NCI-H226 (cell line): ENCODE measurements around the gene NTF3.

Experiments
- DNase-seq: peaks from one replicate; pipeline ENCODE4 v3.0.0-alpha.2; 2015

Gene NTF3

GRCh38 chr12:5489760-5490406, 58.0 kb downstream of the NTF3 start:
- no peak for DNase-seq

DNA sequence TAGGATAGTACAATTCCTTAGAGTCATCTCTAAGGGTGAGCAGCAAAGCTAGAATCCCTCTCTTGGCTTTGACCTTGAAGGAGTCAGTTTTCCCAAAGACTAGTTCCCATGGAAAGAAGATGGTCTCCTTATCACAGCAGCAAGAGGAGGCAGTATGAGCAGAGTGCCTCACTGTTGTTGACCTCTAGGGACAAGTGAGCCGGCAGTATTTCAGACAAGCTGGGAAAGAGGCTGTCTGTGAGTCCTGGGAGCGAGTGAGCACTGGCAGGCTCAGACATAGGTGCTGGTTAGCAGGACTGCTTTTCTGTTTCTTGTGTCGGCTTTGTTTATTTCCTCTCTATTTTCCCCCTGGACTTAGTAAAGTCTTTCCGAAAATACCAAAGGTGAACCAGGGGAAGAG, 60.7 kb downstream of the NTF3 start:
- DNase-seq: no peak

- DNase-seq: no peak
Measured at GRCh38 chr12:5493018-5493417, 61.1 kb downstream of the NTF3 start.

GRCh38 chr12:5494343-5494742, 62.4 kb downstream of the NTF3 start:
- DNase-seq: no peak

DNA sequence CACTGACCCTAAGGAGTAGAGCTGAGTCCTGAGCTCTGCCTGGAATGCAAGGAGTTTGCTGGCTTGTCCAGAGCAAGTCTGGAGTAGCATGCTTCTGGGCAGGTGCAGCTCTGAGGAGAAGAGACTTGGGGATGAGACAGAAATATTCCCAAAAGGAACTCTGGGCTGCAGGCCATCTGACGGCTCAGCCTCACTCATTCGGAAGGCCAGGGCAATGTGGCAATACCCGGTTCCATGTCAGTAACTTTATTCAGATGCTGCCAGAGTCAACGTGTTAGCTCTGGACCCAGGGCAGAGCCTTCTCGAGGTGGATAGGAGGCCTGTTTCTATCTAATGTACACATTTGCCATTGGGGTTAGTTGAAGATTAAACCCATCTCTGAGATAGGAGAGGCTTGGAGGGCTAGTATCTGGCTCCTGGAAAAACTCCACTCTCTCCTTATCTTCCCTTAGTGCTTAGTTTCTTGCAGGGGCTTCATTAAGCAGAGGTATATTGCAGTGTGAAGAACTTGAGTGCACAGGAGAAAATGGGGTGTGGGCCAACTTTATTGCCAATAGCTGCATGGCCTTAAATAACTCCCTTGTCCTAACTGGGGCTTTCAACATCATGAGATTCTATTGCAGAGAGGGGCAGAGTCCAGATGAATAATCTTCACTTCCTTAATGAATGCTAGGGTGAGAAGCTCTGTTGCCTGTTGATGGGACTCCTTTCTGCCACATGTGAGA, 65.6 kb downstream of the NTF3 start:
- no peak for DNase-seq

DNA sequence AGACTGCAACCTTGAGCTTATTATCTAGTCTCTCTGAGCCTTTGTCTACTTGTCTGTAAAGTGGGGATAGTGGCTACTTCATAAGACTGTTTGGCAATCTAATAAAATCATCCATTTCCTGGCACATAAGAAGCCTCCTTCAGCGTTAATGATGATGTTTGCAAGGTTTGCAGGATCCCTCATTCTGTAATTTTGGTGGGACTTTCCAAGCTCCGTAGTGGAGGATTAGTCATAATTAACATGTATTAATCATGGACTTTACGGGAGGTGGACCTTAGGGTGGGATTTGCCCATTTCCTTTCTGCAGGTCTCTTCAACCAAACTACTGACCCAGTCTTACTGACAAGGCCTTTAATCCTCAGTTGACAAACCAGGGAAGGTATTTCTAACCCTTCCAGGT, 66.2 kb downstream of the NTF3 start:
- no peak for DNase-seq

DNA sequence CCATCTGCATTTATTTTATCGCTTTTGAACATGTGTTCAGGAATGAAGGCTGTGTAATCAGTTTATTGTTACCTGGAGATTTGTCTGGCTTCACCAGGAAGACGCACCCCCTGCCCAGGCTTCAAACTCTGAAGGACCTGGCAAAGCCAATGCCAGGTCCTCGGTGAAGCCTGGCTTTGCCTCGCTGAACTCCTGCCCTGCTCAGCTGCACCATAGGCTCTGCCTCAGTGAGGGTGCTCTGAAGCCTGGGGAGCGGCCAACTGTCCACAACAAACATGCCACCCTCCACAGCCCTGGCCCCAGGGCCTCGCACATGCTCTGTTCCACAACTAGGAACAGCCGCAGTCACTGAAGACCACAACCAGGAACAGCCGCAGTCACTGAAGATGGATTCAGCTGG, 66.9 kb downstream of the NTF3 start:
- DNase-seq: no peak

DNA sequence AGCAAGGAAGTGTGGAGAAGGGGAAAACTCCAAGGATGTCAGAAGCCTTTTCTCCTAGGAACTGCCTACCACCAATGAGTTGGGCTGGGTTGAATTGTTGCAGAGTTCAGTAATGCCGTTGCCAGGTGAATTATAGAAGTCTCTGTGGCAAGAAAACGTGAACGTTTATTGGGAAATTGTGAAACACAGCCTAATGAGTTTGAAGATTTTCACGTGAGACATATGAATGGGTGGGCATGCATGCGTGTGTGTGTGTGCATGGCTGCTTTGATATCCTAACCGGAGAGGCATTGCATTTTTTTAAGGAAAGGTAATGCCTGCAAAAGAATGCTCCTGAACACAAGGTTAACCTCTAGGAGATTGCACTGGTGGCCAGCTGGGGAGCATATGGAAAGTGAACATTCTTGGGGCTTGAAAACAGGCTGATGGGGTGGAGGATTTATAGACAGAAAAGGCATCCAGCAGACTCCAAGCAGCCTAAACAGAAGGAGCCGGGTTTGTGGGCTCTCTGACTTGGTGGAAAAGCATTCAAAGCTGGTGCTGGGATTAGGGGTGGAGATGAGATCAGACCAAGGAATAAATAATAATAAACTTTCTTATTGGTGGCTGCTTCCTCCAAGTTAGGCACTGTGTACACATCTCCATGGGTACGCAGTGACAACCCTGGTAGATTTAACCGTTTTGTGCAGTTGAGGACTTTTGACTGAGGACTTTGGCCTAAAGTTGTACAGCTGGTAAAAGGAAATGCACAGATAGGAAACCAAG, 67.8 kb downstream of the NTF3 start:
- no peak for DNase-seq

DNA sequence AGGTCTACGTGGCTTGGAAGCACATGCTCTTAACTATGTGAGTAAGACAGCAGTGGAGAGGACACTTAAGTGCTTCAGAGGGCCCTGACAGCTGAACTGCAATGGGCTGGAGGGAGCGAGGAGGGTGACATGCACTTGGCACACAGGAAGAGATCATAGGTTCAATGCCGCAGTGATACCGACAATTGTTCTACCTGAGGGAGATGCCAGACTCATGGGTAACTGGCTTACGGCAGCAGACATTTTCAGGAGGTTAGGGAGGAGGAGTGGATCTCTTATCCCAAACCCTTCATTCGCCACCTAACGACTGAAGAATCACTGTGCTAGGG, 68.4 kb downstream of the NTF3 start:
- no peak for DNase-seq

DNA sequence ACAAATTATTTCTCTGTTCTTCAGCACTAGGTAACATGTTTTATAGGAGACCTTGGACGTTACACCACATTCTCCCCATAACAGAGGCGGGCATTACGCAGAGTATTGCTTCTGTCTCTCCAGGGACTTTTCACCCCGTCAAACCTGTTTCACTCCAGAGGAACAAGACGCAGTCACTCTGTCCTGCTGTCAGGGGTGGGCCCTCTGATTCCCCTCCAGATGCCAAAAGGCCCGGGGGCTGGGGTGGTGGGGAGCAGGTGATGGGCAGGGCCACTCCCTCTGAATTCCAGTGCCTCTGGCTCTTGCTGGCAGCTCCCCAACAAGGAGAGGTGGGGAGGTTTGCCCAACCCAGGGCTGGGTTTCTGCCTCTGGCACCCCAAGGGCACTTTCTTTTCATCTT, 71.9 kb downstream of the NTF3 start:
- no peak for DNase-seq

DNA sequence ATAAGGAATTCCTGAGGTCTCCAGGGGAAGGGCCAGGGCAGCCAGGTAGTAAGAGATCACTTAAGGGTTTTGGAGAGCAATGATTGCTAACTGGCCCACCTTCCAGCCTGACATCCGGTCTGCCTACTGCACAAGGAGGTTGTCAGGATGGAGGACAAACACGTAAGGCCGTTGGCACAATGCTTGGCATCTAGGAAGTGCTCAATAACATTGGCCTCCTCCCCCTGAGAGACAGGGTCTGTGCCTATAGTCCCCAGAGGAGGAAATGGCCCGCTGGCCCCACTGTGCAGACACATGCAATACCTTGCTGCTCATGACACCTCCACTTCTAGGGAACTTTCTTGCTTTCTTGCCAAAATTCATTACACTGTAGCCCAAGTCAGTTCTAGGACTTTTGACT, 73.2 kb downstream of the NTF3 start:
- DNase-seq: no peak

DNA sequence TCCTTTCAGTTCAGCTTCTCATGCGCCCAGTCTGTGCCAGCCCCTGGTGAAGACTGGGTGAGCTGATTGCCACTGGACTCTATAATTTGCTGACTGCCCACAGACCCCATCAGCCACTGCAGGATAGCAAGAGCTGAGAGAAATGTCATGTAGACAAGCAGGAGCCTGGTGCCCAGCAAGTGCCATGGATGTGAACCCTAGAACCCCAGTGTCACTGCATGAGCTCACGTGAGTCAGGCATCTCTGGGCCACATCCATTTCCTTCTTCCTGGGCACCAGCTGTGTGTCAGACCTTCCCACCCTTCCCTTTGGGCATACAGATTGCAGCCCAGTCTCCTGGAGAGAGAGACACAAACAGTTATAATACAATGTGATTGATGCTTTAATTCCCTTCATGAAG, 73.8 kb downstream of the NTF3 start:
- DNase-seq: no peak

DNA sequence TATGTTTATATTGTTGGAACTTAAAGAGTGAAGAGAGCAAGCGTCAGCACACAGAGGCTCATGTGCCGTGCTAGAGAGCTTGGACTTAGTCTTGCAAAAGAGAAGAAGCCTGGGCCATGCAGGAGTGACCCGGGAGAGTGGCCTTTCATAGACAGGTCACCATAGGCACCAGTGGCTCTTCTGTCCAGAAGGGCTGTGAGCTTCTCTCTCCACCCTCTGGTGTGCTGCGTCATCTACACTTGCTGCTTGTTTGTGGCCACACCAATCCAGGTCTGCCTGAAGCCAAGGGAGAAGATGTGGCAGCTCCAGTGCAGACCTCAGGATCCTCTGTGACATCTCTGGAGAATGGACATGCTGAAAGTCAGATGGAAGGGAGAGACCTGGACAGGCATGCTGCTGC, 74.4 kb downstream of the NTF3 start:
- DNase-seq: no peak

GRCh38 chr12:5506821-5507231, 74.9 kb downstream of the NTF3 start:
- DNase-seq: no peak

GRCh38 chr12:5507401-5507935, 75.6 kb downstream of the NTF3 start:
- no peak for DNase-seq

DNA sequence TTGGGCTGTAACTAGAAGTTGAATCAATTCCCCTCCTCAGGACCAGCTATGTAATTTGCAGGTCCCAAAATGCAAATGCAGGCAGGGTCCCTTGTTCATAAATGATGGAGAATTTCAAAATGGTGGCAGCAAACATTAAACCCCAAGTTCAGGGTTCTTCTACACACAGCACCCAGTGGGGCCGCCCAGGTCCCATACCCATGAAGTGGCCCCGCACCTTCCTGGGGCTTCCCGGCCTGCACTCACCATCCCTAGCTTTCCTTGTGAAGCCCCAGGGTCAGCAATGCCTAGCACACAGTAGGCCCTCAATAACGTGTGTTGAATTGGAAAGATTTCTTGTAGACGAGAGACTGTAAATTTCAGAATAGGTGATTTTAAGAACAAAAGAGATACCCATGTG, 76.0 kb downstream of the NTF3 start:
- DNase-seq: no peak

- no peak for DNase-seq
Measured at GRCh38 chr12:5509102-5509501, 77.2 kb downstream of the NTF3 start.

GRCh38 chr12:5509557-5509956, 77.6 kb downstream of the NTF3 start:
- no peak for DNase-seq

- DNase-seq: no peak
Measured at GRCh38 chr12:5510251-5510805, 78.4 kb downstream of the NTF3 start.

GRCh38 chr12:5511256-5511643, 79.3 kb downstream of the NTF3 start:
- no peak for DNase-seq

- DNase-seq: no peak
Measured at GRCh38 chr12:5511644-5512600, 80.0 kb downstream of the NTF3 start.

DNA sequence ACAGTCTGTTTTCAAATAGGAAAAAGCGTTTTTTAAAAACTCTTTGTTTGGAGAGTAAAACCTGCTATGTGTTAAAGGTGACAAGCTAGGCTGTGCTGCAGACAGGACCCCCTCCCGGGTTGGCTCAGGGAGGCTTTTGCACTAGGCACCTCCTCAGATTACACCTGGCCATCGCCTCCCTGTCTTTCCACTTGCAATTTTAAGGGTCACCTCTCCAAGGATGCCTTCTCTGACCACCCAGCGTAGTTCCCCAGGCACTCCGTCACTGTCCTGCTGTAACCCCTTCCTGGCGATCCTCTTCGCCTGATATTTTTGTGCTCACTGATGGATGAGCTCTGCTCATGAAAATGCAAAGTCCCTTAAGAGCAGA, 80.7 kb downstream of the NTF3 start:
- DNase-seq: no peak

DNA sequence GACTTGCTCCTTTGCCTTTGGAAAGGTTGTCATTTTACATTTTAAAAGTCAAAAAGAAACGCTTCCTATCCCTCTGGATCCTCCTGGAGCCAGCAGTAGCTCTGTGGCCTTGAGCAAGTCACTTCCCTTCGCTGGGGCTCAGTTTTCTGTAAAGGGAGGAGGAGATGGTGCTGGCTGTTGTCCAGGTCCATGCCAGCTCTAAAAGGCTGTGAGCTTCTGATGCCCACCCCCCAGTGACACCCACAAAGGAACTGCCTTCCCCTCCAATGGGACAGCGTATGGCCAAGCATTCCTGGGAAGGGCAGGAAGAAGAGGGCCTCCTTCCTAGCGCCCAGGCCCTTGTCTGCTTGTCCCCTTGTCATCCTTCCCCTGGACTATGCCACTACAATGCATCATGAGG, 81.5 kb downstream of the NTF3 start:
- DNase-seq: no peak
